NCI-H1092 (cell line): Measurements from ENCODE around the gene L3MBTL4.
"Not testable (repeated sequence)": the region's sequence is repeated elsewhere in the genome, so short reads cannot be mapped to it uniquely, and the experiment has no call there.

Source experiments
- DNase-seq: peaks from one replicate; lab custom pipeline; 2025; lab: John Stamatoyannopoulos, UW

The L3MBTL4 gene

GRCh38 chr18:6414723-6415417, at the start of gene L3MBTL4:
TSS of gene L3MBTL4 (minus strand) at chr18:6414911. CDS start at chr18:6311625, 103,286 bp downstream.
- no peak for DNase-seq

DNA sequence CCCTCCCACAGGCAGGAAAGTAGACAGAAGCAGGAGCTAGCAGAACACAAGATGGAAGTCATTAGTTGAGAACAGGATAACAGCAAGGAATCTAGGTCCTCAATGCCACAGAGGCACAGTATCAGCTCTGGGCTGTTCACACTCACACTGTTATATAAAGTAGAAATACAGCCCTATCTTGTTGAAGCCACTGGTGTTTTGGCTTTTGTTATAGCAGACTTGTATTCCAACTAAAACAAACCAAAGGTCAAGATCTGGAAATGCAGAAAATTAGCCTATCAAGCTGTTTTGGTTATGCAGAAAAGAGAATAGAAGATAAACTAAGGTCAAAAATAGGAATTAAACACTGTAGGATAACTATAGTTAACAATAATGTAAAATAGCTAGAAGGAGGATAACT, 37.5 kb upstream of the L3MBTL4 start:
- DNase-seq: no peak

GRCh38 chr18:6449213-6449612, 34.5 kb upstream of the L3MBTL4 start:
- DNase-seq: no peak

DNA sequence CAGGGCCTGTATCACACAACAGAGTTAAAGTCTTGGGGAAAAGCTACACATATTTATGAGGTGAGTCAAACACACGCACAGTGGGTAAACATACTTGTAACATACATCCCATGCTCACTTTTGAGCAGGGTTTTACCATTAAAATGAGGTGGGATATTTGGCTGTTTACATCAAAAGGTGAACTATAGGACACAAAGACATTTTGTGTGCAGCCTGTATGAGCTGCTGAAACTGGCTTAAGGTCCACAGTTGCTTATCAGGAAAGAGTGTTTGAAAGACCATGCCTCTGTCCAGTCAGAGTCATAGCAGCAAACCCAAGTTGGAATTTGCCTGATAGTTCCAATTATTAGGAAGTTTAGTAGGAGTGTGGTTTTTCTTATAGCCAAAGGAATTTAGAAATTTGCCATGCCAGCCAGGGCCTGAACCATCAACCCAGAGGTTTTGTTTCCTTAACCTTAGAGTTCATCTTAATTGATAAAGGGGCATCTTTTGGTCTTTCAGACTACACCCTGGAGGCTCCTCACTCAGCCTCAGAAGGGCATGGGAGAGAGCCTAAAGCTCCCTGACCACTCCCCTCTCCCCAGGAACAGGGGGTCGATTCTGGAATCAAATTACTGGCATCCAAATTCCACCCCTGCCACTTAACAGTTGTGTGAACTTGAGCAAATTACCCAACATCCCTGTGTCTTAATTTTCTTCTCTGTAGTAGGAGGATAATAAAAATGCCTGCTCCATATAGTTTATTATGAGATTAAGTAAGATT, 29.9 kb upstream of the L3MBTL4 start:
- no peak for DNase-seq

DNA sequence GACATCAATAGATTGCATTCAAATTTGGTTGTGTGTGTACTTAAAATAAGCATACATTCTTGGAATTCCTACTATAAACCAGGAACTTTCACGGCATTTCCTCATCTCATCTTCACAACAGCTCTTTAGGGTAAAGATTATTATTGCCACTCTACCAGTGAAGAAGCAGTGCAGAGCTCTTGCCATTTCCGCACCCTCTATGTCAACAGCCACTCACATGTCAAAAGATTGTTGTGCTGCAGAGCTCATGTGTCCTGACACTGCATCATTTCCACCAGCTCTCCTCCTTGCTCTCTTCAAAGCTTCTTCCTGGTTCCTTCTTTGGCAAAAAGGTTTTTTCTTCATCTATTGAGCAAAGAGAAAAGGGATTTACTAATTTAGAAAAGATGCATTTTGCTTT, 26.5 kb upstream of the L3MBTL4 start:
- no peak for DNase-seq

DNA sequence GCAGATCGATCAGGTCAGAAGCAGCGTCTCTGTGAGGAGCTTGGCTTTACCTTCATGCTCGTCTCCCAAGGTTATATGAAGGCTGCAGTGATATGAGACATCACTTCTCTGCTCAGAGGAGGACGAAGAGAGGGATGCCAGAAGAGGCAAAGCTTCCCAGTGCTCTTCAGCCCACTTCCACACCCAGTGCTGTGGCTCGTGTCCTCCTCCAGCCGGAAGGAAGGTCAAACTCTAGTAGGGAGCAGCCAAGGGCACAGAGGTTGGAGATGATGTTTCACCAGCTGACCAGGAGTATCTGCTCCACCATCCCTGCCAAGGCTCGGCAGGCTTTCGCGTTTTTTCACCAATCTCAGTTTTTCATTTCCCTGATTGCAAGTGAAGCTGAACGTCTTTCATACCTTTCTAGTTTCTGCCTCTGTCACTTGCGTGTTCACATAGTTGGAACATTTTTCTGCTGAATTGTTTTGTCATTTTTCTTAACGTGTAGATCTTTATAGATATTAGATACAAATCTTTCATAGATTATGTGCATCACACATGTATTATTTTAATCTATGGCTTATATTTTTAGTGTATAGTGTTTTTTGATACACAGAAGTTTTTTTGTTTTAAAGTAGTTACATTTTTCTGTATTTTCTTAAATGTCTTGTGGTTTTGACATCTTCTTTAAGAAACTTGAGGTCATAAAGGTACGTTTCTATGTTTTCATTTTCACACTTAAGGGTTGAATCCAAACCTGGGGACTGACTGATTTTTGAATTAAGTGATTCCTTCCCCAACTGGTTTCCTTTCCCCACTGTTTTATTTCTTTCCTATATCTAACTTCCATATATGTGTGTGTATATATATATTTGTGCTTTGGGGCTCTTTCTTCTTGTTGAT, 23.5 kb upstream of the L3MBTL4 start:
- no peak for DNase-seq

GRCh38 chr18:6435731-6436130, 21.0 kb upstream of the L3MBTL4 start:
- no peak for DNase-seq

DNA sequence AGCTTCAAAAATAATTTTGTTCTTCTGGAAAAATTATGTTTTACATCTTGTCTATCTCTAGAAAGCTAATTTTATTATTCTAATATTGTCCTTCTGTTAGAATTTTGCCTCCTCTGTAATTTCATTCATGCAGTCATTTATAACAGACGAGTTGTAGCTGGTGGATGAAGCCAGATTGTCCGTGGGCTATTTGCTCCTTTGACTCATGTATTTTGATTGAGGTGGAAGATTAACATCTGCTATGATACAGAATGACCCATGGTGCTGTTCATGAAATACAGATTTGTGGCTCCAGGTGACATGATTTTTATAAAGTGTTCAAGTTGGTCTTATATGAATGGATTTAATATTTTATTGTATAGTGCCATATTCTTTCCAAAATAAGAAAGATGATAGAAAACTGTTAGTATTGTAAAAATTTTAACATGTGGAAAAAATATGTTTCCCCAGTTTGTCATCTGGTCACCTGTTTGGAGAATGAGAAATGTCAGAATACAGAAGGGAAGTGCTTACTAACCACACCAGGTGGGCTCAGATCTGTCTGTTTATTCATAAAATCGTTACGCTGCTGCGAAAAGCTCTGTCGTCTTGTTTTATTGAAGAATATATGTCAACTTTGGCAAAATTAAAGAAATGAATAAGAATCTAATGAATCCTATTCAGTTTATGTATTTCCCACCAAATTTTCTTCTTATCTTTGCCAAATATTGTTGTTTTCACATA, 20.4 kb upstream of the L3MBTL4 start:
- DNase-seq: no peak

- DNase-seq: no peak
These were observed 19.8 kb upstream of the L3MBTL4 start for GRCh38 chr18:6434481-6434880.

GRCh38 chr18:6431659-6432318, 17.1 kb upstream of the L3MBTL4 start:
- no peak for DNase-seq

GRCh38 chr18:6428851-6429395, 14.2 kb upstream of the L3MBTL4 start:
- no peak for DNase-seq

GRCh38 chr18:6427286-6427685, 12.6 kb upstream of the L3MBTL4 start:
- DNase-seq: no peak

GRCh38 chr18:6423289-6423688, 8.6 kb upstream of the L3MBTL4 start:
- no peak for DNase-seq

DNA sequence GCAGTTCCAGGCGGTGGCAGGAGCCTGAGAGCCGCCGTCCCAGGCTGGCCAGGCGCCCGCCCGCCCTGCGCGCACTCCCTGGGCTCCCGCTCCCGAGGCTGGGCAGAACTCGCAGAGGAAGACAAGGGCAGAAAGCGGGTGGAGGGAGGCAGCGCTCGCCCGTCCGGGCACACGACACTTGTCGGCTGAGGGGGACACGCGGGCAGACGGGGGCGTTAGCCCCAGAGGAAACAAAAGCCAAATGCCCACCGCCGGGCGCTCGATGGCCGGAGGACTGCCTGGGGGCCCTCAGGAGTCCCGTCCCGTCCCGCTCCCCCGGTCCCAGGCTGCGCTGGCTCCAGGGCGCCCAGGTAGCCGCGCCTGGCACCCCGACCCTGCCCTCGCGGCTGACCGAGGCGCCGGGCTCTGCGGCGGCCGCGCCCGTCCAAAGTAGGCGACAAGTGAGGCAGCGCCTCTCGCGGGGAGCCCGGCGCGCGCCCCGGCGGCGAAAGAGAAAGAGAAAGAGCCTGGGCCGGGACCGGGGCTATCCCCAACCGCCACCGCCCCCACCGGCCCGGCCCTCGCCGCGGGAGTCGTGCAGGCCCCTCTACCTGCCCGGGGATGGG, 491 bp downstream of the L3MBTL4 start:
- no peak for DNase-seq

DNA sequence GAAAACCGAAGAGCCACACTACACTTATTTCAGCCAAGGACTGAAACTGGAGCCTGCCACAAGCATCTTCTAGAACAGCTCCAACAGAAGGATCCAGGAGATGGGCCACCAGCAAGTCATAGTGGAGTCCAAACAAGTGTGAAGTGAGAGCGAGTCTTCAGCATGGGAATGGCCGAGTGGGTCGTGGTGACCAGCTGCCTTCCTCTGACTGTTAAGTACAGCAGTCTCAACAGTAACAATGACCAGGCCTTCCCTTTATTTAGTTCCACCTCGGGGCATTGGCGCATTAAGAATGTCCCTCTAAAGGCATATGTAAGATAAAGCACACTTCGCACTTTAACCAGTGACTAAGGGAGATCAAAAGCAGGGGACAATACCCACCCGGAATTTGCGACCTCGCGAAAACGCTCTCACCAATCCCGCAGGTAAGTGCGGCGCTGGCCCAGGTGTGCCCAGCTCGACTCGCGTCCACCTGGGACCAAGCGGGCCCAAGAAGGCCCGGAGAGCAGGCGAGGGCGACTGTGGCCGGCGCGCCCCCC, 1.1 kb downstream of the L3MBTL4 start:
- DNase-seq: no peak

GRCh38 chr18:6412933-6413472, 1.7 kb downstream of the L3MBTL4 start:
- DNase-seq: no peak

GRCh38 chr18:6411382-6411781, 3.3 kb downstream of the L3MBTL4 start:
- no peak for DNase-seq

DNA sequence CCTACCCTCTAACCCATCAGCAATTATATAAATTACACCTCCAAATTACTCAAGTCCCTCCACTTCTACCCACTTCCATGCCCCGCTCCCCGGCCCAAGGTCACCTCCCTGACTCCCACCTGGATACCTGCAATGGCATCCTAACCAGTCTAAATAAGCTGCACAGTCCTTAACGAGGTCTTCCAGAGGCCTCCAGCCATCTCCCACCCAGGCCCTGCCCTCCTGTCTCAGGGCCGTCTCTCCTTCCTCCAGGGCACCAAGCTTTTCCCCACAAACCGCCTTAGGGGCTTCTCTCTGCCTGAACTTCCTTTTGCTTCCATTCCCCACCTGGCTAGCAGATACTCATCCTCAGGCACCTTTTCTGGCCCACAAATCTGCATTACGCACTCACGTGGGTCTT, 4.8 kb downstream of the L3MBTL4 start:
- no peak for DNase-seq

GRCh38 chr18:6408543-6408942, 6.2 kb downstream of the L3MBTL4 start:
- not testable (repeated sequence) for DNase-seq

- no peak for DNase-seq
These were observed 7.7 kb downstream of the L3MBTL4 start for GRCh38 chr18:6406910-6407470.
